ENCODE results near the gene CNTD1.

Gene CNTD1

GRCh38 chr17:42797067-42798007 is 1.3 kb upstream of the CNTD1 start:
- H2AFZ ChIP-seq (ENCODE audit: low read depth), result peak overlapping the region; percentile 71; the same call in 1 of the 2 replicates
- no peaks in the 10 kb centered on the region for H3K27me3 ChIP-seq (ENCODE audit: insufficient read depth, low read depth)
- H3K27ac ChIP-seq, result no peak overlapping the region
- no peaks in the 10 kb centered on the region for H3K36me3 ChIP-seq (ENCODE audit: insufficient read depth)
- H3K79me2 ChIP-seq (ENCODE audit: insufficient read depth, low read depth), result no peaks in the 10 kb centered on the region; the same call in 1 of the 2 replicates
- H3K4me2 ChIP-seq, result peak overlapping the region; percentile 98
- H4K20me1 ChIP-seq (ENCODE audit: insufficient read depth), result no peaks in the 10 kb centered on the region
- H3K4me1 ChIP-seq (ENCODE audit: low read depth, poor library complexity, severe bottlenecking), result peaks cover 13% of the 10 kb centered on the region
- TF ChIP-seq, protein P1, sequence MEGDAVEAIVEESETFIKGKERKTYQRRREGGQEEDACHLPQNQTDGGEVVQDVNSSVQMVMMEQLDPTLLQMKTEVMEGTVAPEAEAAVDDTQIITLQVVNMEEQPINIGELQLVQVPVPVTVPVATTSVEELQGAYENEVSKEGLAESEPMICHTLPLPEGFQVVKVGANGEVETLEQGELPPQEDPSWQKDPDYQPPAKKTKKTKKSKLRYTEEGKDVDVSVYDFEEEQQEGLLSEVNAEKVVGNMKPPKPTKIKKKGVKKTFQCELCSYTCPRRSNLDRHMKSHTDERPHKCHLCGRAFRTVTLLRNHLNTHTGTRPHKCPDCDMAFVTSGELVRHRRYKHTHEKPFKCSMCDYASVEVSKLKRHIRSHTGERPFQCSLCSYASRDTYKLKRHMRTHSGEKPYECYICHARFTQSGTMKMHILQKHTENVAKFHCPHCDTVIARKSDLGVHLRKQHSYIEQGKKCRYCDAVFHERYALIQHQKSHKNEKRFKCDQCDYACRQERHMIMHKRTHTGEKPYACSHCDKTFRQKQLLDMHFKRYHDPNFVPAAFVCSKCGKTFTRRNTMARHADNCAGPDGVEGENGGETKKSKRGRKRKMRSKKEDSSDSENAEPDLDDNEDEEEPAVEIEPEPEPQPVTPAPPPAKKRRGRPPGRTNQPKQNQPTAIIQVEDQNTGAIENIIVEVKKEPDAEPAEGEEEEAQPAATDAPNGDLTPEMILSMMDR (conservative IDR thresholded peaks at IDR 0.05; ENCODE audit: low read depth, low read length), result no peak
- H3K9ac ChIP-seq, result peak overlapping the region; percentile 81; the same call in 1 of the 2 replicates
- H3K4me3 ChIP-seq (IDR thresholded peaks at IDR 0.05; ENCODE audit: insufficient read depth, low read depth, low read length), result no peak overlapping the region

GRCh38 chr17:42798011-42798382 is 664 bp upstream of the CNTD1 start:
- Histone ChIP-seq H4K20me1 (ENCODE audit: insufficient read depth) (no peaks in the 10 kb centered on the region), H3K36me3 (ENCODE audit: insufficient read depth) (no peaks in the 10 kb centered on the region), H3K4me2 (peak overlapping the region; percentile 98), H2AFZ (ENCODE audit: low read depth) (peak overlapping the region; percentile 71), H3K4me1 (ENCODE audit: low read depth, poor library complexity, severe bottlenecking) (peaks cover 13% of the 10 kb centered on the region), H3K79me2 (ENCODE audit: insufficient read depth, low read depth) (no peaks in the 10 kb centered on the region; the same call in 1 of the 2 replicates), H3K9ac (peak overlapping the region; percentile 81), H3K27me3 (ENCODE audit: insufficient read depth, low read depth) (no peaks in the 10 kb centered on the region), H3K27ac (no peak overlapping the region; the same call in 1 of the 2 replicates), H3K4me3 (IDR thresholded peaks at IDR 0.05; ENCODE audit: insufficient read depth, low read depth, low read length) (no peak overlapping the region)
- TF ChIP-seq, protein P1 (conservative IDR thresholded peaks at IDR 0.05; ENCODE audit: low read depth, low read length), result no peak

DNA sequence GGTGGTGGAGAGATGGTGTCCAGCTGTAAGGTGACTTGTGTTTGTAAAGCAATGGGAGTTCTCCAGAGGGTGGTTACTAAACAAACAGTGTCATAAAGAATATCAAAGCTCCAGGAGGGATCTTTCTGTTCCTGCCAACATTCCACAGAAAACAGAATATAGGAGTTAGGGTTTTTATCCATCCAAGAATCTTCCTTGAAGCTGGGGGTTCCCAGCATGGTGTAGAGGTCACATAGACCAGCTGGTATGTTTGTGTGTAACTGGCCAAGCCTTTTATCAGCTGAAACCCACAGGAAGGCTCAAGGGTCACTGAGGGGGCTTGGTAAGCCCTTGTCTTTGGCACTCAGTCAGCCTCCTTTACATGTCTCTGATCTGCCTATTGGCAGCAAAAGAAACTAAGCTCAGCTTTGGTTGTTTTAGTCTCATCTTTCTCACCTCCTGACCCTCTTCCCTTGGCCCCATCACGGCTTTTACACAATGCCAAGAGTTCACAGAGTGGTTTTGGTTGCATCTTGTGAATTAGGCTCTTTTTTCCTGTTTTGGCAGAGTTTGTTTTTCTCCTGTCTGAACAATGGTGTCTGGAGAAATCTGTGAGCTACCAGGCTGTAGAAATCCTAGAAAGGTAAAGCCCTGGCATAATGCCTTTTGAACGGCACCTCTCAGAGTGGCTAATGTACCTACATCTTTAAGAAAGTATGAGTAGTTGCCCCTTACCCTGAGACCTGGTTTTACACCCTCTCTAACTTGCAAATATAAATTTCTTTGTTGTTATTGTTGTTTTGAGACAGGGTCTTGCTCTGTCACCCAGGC is 4.6 kb downstream of the CNTD1 start:
- Histone ChIP-seq H2AFZ (ENCODE audit: low read depth) (no peak overlapping the region), H3K27ac (no peak overlapping the region), H3K4me1 (ENCODE audit: low read depth, poor library complexity, severe bottlenecking) (peaks cover 6% of the 10 kb centered on the region), H4K20me1 (ENCODE audit: insufficient read depth) (no peaks in the 10 kb centered on the region), H3K4me2 (no peak overlapping the region), H3K9ac (no peak overlapping the region), H3K4me3 (IDR thresholded peaks at IDR 0.05; ENCODE audit: insufficient read depth, low read depth, low read length) (no peak overlapping the region), H3K79me2 (ENCODE audit: insufficient read depth, low read depth) (no peaks in the 10 kb centered on the region), H3K36me3 (ENCODE audit: insufficient read depth) (no peaks in the 10 kb centered on the region), H3K27me3 (ENCODE audit: insufficient read depth, low read depth) (no peaks in the 10 kb centered on the region)
- TF ChIP-seq, protein P1 (conservative IDR thresholded peaks at IDR 0.05; ENCODE audit: low read depth, low read length), result no peak

DNA sequence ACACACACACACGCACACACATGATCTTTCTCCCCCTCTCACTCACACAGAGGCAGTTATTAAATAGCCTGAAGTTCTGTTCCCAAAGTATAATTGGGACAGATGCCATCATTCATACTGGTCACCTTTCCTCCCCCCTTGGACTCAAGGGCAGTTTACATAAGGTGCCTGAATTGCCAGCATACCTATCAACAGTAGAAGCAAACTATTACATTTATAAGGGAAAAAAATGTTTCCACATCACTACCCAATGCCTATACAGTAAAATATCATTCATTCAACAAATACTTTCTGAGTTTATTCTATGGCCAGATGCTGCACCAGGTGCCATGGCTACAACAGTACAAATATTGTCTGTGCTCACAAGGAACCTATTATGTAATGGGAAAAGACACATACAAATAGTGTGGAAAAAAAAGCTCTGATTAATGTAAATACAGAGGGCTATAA is 6.3 kb downstream of the CNTD1 start:
- Histone ChIP-seq H4K20me1 (ENCODE audit: insufficient read depth) (no peaks in the 10 kb centered on the region), H3K36me3 (ENCODE audit: insufficient read depth) (no peaks in the 10 kb centered on the region), H3K27me3 (ENCODE audit: insufficient read depth, low read depth) (no peaks in the 10 kb centered on the region), H3K4me1 (ENCODE audit: low read depth, poor library complexity, severe bottlenecking) (no peaks in the 10 kb centered on the region), H3K79me2 (ENCODE audit: insufficient read depth, low read depth) (no peaks in the 10 kb centered on the region), H3K4me2 (no peak overlapping the region), H3K9ac (no peak overlapping the region), H3K27ac (no peak overlapping the region), H3K4me3 (IDR thresholded peaks at IDR 0.05; ENCODE audit: insufficient read depth, low read depth, low read length) (no peak overlapping the region), H2AFZ (ENCODE audit: low read depth) (no peak overlapping the region)
- TF ChIP-seq, protein P1 (conservative IDR thresholded peaks at IDR 0.05; ENCODE audit: low read depth, low read length), result no peak
